Neural progenitor cell (in vitro differentiated cells): Measurements from ENCODE around the gene CCDC136.

ENCODE experiments used
- EZH2phosphoT487 ChIP-seq: fragments of 200-600 bp; sonication (generic); IDR thresholded peaks from 2 replicates; pipeline ENCODE4 v1.6.1; 2017; ENCODE audit warnings: antibody characterized with exemption
- TF ChIP-seq, protein P1 (sequence below): fragments of 200-600 bp; sonication (generic); IDR thresholded peaks from 2 replicates; pipeline ENCODE4 v1.5.1; 2017; ENCODE audit warnings: antibody characterized with exemption, mild to moderate bottlenecking

DNA sequence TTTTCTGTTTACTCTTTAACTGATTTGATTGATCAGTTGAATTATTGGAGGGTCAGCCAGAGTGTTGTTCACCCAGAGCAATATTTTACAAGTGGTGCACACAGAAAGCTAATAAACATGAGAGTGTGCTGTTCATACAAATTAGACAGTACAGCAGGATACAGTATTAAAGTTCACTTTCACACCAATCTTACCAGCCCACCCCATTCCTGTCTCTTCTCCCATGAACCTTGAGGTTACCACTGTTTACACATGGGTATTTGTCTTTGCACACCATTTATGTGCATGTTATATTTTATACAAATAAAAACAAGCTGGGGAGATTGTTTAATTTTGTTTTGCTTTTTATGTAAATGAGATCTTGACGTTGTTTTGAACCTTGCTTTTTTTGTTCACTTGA is 46.1 kb upstream of the CCDC136 start:
- TF ChIP-seq, protein P1, sequence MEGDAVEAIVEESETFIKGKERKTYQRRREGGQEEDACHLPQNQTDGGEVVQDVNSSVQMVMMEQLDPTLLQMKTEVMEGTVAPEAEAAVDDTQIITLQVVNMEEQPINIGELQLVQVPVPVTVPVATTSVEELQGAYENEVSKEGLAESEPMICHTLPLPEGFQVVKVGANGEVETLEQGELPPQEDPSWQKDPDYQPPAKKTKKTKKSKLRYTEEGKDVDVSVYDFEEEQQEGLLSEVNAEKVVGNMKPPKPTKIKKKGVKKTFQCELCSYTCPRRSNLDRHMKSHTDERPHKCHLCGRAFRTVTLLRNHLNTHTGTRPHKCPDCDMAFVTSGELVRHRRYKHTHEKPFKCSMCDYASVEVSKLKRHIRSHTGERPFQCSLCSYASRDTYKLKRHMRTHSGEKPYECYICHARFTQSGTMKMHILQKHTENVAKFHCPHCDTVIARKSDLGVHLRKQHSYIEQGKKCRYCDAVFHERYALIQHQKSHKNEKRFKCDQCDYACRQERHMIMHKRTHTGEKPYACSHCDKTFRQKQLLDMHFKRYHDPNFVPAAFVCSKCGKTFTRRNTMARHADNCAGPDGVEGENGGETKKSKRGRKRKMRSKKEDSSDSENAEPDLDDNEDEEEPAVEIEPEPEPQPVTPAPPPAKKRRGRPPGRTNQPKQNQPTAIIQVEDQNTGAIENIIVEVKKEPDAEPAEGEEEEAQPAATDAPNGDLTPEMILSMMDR, result no peak
- TF ChIP-seq EZH2phosphoT487, result no peak
